HG03520 (cell line): Measurements from ENCODE around the gene MARF1.
"Not testable (repeated sequence)": the region's sequence is repeated elsewhere in the genome, so short reads cannot be mapped to it uniquely, and the experiment has no call there.

Experiments
- ATAC-seq: cut with Tn5 transposase; IDR thresholded peaks from one replicate; pipeline ENCODE4 v1.9.1; 2021; ENCODE audit warnings: mild to moderate bottlenecking, moderate library complexity; ENCODE audit not compliant: unreplicated experiment

The MARF1 gene

GRCh38 chr16:15573274-15573895 is 69.6 kb downstream of the MARF1 start:
- ATAC-seq = no peak

- ATAC-seq = no peak
Observed at GRCh38 chr16:15572329-15573001, 70.5 kb downstream of the MARF1 start.

GRCh38 chr16:15571557-15571956 is 71.4 kb downstream of the MARF1 start:
- no peak for ATAC-seq

DNA sequence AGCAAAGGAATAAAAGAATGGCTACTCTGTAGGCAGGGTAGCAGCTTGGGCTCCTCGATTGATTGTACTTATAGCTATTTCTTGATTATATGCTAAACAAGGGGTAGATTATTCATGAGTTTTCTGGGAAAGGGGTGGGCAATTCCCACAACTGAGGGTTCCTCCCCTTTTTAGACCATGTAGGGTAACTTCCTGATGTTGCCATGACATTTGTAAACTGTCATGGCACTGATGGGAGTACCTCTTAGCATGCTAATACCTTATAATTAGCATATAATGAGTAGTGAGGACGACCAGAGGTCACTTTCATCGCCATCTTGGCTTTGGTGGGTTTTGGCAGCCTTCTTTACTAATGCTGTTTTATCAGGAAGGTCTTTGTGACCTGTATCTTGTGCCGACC is 72.3 kb downstream of the MARF1 start:
- not testable (repeated sequence) for ATAC-seq

- no peak for ATAC-seq
Observed at GRCh38 chr16:15567823-15568222, 75.1 kb downstream of the MARF1 start.

DNA sequence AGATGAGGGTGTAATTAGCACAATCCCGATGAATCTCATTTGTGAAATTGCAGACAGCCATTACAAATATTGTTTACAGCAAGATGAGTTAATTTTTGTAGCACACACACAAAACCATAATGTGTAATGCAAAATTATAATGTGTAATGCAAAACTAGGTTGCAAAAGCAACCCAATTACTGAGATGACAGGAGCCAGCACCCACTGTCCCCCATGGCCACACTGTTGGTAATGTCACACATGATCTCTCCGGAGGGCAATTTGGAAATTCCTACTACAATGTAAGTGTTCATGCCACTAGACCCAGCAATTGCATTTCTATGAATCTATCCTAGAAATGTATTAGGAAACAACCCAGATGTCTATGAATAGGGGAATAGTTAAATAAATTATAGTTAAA is 76.9 kb downstream of the MARF1 start:
- ATAC-seq = no peak

DNA sequence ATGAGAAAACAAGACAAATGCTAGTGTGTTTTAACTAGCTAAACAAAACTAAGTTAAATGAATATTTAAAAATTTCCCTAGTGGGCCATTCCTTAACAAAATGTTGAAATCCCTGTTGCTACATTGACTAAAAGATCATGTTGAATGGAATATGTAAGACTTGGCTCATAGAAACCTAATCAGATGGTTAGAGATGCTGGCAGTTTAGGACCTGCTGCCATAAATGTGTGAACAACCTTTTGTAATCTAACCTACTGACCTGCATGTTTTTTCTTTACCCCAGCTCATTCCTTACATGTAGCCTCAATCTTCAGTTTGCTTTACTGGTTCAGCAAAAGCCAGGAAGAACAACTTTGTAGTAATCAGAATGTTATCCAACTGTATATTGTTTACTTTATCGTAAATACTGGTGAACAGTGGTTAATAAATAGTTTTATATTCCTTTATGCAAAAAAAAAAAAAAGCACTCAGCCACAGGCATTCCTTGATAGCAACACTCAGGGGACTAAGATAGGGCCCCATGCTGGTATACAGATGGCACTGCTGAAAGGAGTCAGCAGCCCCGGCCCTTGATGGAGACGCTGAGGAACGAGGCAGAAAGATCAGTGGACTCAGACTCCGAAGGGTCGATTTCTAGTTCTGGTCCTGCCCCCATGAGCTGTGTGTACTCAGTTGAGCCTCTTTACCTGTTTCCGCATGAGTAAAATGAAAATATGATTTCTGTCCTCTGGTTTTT is 78.2 kb downstream of the MARF1 start:
- no peak for ATAC-seq

DNA sequence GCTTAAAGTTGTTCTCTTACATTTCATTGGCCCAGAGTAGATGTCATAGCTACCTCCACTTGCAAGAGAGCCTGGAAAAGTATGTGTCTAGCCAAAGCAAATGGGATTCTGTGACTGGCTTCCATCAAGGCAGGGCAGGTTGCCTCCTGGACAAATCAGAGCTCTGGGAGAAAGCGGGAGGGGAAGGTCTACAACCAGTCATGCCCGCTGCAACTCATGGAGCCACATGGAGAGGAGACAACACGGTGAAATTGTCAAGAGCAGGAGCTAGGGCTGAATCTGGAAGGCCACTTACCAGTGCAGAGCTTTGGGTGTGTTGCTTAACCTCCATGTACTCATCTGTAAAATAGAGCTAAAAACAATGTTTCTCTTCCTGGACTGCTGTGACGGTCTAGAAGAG is 83.8 kb downstream of the MARF1 start:
- ATAC-seq = no peak

GRCh38 chr16:15557258-15557657 is 85.7 kb downstream of the MARF1 start:
- ATAC-seq = no peak

DNA sequence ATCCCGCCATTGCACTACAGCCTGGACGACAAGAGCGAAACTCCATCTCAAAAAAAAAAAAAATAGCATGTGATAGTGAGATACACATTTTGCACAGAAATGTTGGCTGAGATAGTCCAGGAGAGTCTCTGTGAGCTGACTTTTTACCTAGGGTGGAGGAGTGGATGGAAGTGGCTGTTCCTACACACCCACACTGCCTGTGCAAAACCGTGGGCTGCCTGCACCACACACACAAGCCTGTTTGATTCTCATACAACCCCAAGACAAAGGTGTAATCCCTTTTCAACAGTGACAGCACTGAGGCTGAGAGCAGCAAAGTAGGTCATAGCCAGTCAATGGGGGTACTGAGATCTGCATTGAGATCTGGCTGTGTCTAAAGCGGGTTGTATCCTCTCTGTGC is 86.8 kb downstream of the MARF1 start:
- no peak for ATAC-seq

- ATAC-seq = no peak
Observed at GRCh38 chr16:15553313-15554088, 89.5 kb downstream of the MARF1 start.

- no peak for ATAC-seq
Observed at GRCh38 chr16:15552507-15552906, 90.4 kb downstream of the MARF1 start.

DNA sequence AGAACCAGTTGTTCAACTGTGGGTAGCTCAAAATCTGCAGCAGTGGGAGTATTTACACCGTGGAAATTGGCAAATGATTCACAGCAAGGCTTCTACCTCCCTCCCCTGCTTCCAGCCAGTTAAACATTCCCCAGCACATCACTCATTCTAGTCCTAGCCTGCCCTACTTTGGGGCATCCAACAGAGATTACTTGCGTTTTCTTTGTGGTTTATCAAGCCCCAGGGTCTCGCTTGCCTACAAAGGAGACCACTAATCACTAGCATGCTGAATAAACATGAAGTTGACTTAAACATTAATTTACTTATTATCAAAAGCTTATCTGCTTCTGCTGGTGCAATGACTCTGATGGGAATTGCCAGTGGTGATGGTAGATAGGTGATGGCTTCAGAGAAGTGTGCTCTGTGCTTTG is 94.5 kb downstream of the MARF1 start:
- ATAC-seq = no peak

GRCh38 chr16:15547768-15548096 is 95.2 kb downstream of the MARF1 start:
- no peak for ATAC-seq

DNA sequence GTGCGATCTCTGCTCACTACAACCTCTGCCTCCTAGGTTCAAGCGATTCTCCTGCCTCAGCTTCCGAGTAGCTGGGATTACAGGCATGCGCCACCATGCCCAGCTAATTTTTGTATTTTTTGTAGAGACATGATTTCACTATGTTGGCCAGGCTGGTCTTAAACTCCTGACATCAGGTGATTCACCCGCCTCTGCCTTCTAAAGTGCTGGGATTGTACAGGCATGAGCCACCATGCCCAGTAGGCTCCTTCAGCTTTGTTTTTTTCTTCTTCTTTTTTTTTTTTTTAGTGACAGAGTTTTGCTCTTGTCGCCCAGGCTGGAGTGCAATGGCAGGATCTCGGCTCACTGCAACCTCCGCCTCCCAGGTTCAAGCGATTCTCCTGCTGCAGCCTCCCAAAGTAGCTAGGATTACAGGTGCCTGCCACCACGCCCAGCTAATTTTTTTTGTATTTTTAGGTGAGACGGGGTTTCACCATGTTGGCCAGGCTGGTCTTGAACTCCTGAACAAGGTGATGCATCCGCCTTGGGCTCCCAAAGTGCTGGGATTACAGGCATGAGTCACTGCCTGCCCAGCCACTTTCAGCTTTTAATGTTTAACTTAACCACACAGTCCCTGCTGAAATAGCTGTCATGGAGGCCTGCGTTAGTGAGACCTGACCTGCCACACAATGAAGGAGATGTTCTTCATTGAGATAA is 95.7 kb downstream of the MARF1 start:
- ATAC-seq = not testable (repeated sequence)

- ATAC-seq = no peak
Observed at GRCh38 chr16:15545544-15545943, 97.4 kb downstream of the MARF1 start.

DNA sequence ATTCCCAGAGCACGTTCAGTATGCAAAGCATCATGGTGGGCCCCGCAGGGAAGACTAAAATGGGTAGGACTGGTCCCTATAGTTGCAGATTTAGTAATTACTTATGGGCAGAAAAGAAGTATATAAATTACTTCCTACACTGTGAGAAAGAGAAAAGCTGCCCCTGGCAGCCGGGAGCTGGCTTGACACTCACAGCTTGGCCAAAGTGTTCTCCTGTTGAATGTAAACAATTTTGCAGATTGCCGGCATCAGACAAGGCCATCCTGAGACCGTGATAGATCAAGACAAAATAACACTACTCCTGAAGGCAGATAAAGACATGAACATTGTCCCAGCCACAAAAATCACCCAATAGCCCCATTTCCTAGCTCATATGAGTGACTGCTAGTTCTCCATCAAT is 98.5 kb downstream of the MARF1 start:
- ATAC-seq = no peak
